Lung (tissue), 12 donors: Measurements from ENCODE around the gene LPIN3. TPM values are rescaled to one million over a fixed set of nuclear protein-coding genes. Genes with fewer than 3 reads are reported as not detected.
A peak's percentile ranks its signal among the peaks of the same experiment; 100 is the strongest.

Experiments used
- ATAC-seq: fragments of 200-7000 bp; cut with Tn5 transposase; one replicate; pipeline ENCODE4 v1.9.1; 2020; ENCODE audit warnings: moderate number of reproducible peaks; ENCODE audit not compliant: insufficient read depth, low FRiP score
- DNase-seq, 3 donors: peaks; one replicate each; pipeline ENCODE4 v3.0.0-alpha.2; 2013 to 2017
- H3K27ac ChIP-seq, 2 donors: one replicate each; pipeline ENCODE4 v1.5.1; 2013; ENCODE audit warnings: mild to moderate bottlenecking in 2 of 2, moderate library complexity in 2 of 2, control low read depth in 1 of 2, inconsistent platforms in 1 of 2, low read depth in 1 of 2, low read length in 1 of 2
- H3K27me3 ChIP-seq, 3 donors: one replicate each; pipeline ENCODE4 v1.5.1; 2013; ENCODE audit warnings: low read length in 2 of 3; ENCODE audit not compliant: control insufficient read depth in 3 of 3, insufficient read depth in 3 of 3
- H3K36me3 ChIP-seq, 4 donors: one replicate each; pipeline ENCODE4 v1.5.1; 2013; ENCODE audit warnings: low read length in 4 of 4, mild to moderate bottlenecking in 1 of 4, moderate library complexity in 1 of 4; ENCODE audit not compliant: control insufficient read depth in 4 of 4, insufficient read depth in 4 of 4
- H3K4me1 ChIP-seq, 5 donors: one replicate each; pipeline ENCODE4 v1.5.1; 2013; ENCODE audit warnings: low read length in 5 of 5, mild to moderate bottlenecking in 2 of 5, moderate library complexity in 1 of 5; ENCODE audit not compliant: control insufficient read depth in 5 of 5, insufficient read depth in 5 of 5
- H3K4me3 ChIP-seq: one replicate; pipeline ENCODE4 v1.5.1; 2013; ENCODE audit warnings: mild to moderate bottlenecking, control low read depth, moderate library complexity
- H3K9ac ChIP-seq, 2 donors: one replicate each; pipeline ENCODE4 v1.5.1; 2013; ENCODE audit warnings: low read length in 2 of 2, control low read depth in 1 of 2; ENCODE audit not compliant: insufficient read depth in 1 of 2
- H3K9me3 ChIP-seq, 4 donors: one replicate each; pipeline ENCODE4 v1.5.1; 2013; ENCODE audit warnings: low read length in 3 of 4, mild to moderate bottlenecking in 1 of 4, moderate library complexity in 1 of 4; ENCODE audit not compliant: control insufficient read depth in 4 of 4, insufficient read depth in 3 of 4
- CTCF ChIP-seq: IDR thresholded peaks from 2 replicates; pipeline ENCODE4 v1.5.1; 2012; ENCODE audit warnings: mild to moderate bottlenecking; ENCODE audit errors: control extremely low read depth, extremely low read depth
- WGBS, 2 donors: extraction: QIAGEN DNeasy Blood & Tissue Kit; methylation state at CpG; one replicate each; pipeline ENCODE4 v1.1.7; 2013; 5-methylcytosine and 5-hydroxymethylcytosine counted together
- polyA plus RNA-seq, 2 donors: library from polyadenylated mRNA; stranded (reverse); fragments of 200-250 nt; gene quantifications; one replicate each; pipeline ENCODE4 v1.2.1, GENCODE V29; 2013
- total RNA-seq, 2 donors: library from RNA; depleted of rRNA in 1 of 2; stranded (reverse); fragments of >200 nt in 1 of 2; gene quantifications; one replicate each; pipeline ENCODE4 v1.2.1, GENCODE V29; 2014 to 2021
- donor health status: control.
- donor health status: control.
- donor health status: Bipolar disorder and iron deficiency.
- donor health status: healthy.
- donor health status: DM: yes; HTN: yes; CAD: no.

The LPIN3 gene
- total and polyA plus RNA-seq, 4 donors = 5.2 to 16.4 (median 10.4) TPM

- H3K27ac ChIP-seq = no peak overlapping the region
- no peak for ATAC-seq
- 95 to 98% methylated on average over 9 of the region's 9 CpGs for WGBS, 2 donors
- no peak for DNase-seq
- H3K9me3 ChIP-seq = peaks cover 0 to 1% (median 0%) of the 10 kb centered on the region in 4 donors
- H3K36me3 ChIP-seq = peaks cover 0 to 2% (median 0%) of the 10 kb centered on the region in 4 donors
- no peak for TF ChIP-seq CTCF
- H3K4me3 ChIP-seq = no peak overlapping the region
- no peak overlapping the region for H3K9ac ChIP-seq
- peaks cover 0 to 18% (median 0%) of the 10 kb centered on the region in 5 donors for H3K4me1 ChIP-seq
- H3K27me3 ChIP-seq = no peaks in the 10 kb centered on the region
Observed at GRCh38 chr20:41342474-41343464, 2.1 kb downstream of the LPIN3 start.

GRCh38 chr20:41344477-41344876 is 3.9 kb downstream of the LPIN3 start:
- Histone ChIP-seq H3K9me3 (peaks cover 0 to 1% (median 0%) of the 10 kb centered on the region in 4 donors), H3K9ac (no peak overlapping the region), H3K4me3 (no peak overlapping the region), H3K36me3 (peaks cover 0 to 4% (median 0%) of the 10 kb centered on the region in 4 donors), H3K27me3 (no peaks in the 10 kb centered on the region), H3K27ac (no peak overlapping the region), H3K4me1 (peaks cover 0 to 22% (median 0%) of the 10 kb centered on the region in 5 donors)
- no peak for TF ChIP-seq CTCF
- DNase-seq = peak in 1 of 3 donors; percentile 29
- 87 to 93% methylated on average over 4 of the region's 4 CpGs for WGBS, 2 donors
- ATAC-seq = no peak

GRCh38 chr20:41344938-41345728 is 4.5 kb downstream of the LPIN3 start:
- no peak for DNase-seq
- no peak overlapping the region for H3K4me3 ChIP-seq
- peaks cover 0 to 1% (median 0%) of the 10 kb centered on the region in 4 donors for H3K9me3 ChIP-seq
- TF ChIP-seq CTCF = no peak
- no peak for ATAC-seq
- H3K27ac ChIP-seq = no peak overlapping the region
- H3K36me3 ChIP-seq = peaks cover 0 to 7% (median 0%) of the 10 kb centered on the region in 4 donors
- H3K4me1 ChIP-seq = peaks cover 0 to 18% (median 0%) of the 10 kb centered on the region in 5 donors
- 91 to 92% methylated on average over 11 of the region's 11 CpGs for WGBS, 2 donors
- H3K27me3 ChIP-seq = no peaks in the 10 kb centered on the region
- H3K9ac ChIP-seq = no peak overlapping the region
